A673 (cell line): ENCODE results near the gene TSPAN31. TPM values are rescaled to one million over a fixed set of nuclear protein-coding genes. Genes with fewer than 3 reads are reported as not detected.

Experiments
- BruUV-seq: library from RNA; stranded (reverse); fragments of 400-500 nt; replicated peaks from 2 replicates; lab custom pipeline; 2021; lab: Mats Ljungman, UMichigan
- CTCF ChIA-PET: fragments of 300-600 bp; sonication (Branson Sonifier 250); formaldehyde crosslinking; loops from one replicate; lab custom pipeline; 2022; ENCODE audit warnings: antibody characterized with exemption; lab: Charles Lee
- POLR2A ChIA-PET: fragments of 300-600 bp; sonication (Branson Sonifier 250); formaldehyde crosslinking; loops from one replicate; lab custom pipeline; 2022; ENCODE audit warnings: antibody characterized with exemption; ENCODE audit not compliant: low non-redundant PET; lab: Charles Lee
- DNase-seq: peaks from one replicate; pipeline ENCODE4 v3.0.0-alpha.2; 2015; ENCODE audit warnings: low spot score
- H3K27ac ChIP-seq: fragments of 200-600 bp; sonication (generic); 2 replicates; pipeline ENCODE4 v1.5.1; 2016; ENCODE audit warnings: mixed run types, low read depth, mild to moderate bottlenecking, mixed read lengths, antibody characterized with exemption, low read length; ENCODE audit not compliant: poor library complexity, severe bottlenecking
- H3K27me3 ChIP-seq: fragments of 200-600 bp; sonication (generic); replicated peaks from 2 replicates; pipeline ENCODE4 v1.6.1; 2017; ENCODE audit warnings: mixed run types, low read depth, mild to moderate bottlenecking, mixed read lengths, antibody characterized with exemption, low read length; ENCODE audit not compliant: insufficient read depth, poor library complexity
- H3K36me3 ChIP-seq: fragments of 200-600 bp; sonication (generic); 2 replicates; pipeline ENCODE4 v1.6.1; 2016; ENCODE audit warnings: mixed run types, mild to moderate bottlenecking, mixed read lengths, antibody characterized with exemption, low read length; ENCODE audit not compliant: insufficient read depth, poor library complexity, severe bottlenecking
- H3K4me1 ChIP-seq: fragments of 200-600 bp; sonication (generic); 2 replicates; pipeline ENCODE4 v1.6.1; 2017; ENCODE audit warnings: mixed run types, mild to moderate bottlenecking, mixed read lengths, antibody characterized with exemption, low read length; ENCODE audit not compliant: insufficient read depth, poor library complexity, severe bottlenecking
- H3K4me3 ChIP-seq: fragments of 200-600 bp; sonication (generic); 2 replicates; pipeline ENCODE4 v1.5.1; 2016; ENCODE audit warnings: low read depth, mixed run types, mild to moderate bottlenecking, mixed read lengths, low read length; ENCODE audit not compliant: poor library complexity, severe bottlenecking
- H3K9me3 ChIP-seq: fragments of 200-600 bp; sonication (generic); 2 replicates; pipeline ENCODE4 v1.6.1; 2016; ENCODE audit warnings: mixed run types, low read depth, mild to moderate bottlenecking, mixed read lengths, antibody characterized with exemption, low read length; ENCODE audit not compliant: poor library complexity, severe bottlenecking
- EZH2 ChIP-seq: fragments of 200-600 bp; sonication (generic); IDR thresholded peaks from 2 replicates; pipeline ENCODE4 v1.6.1; 2017; ENCODE audit warnings: borderline replicate concordance, low read depth, mild to moderate bottlenecking, mixed read lengths, antibody characterized with exemption, low read length; ENCODE audit not compliant: poor library complexity, severe bottlenecking
- intact Hi-C: fragments of 100-400 bp; cut with micrococcal nuclease; formaldehyde crosslinking; loops from one replicate; pipeline ENCODE4 v1.10.0; 2022; ENCODE audit not compliant: unreplicated experiment
- total RNA-seq: library from RNA; stranded (reverse); gene quantifications from 2 replicates; pipeline ENCODE4 v1.2.3, GENCODE V29; 2021
- TF ChIP-seq, protein P1 (sequence below): fragments of 300-800, 200-600 bp; sonication (generic); conservative IDR thresholded peaks from 2 replicates; pipeline ENCODE4 v1.5.1; 2017; ENCODE audit warnings: low read depth, mild to moderate bottlenecking, antibody characterized with exemption, low read length, moderate library complexity, mixed read lengths

The TSPAN31 gene
- total RNA-seq, 1 experiment from 2014 or later: 8.9 TPM

- TF ChIP-seq, protein P1, sequence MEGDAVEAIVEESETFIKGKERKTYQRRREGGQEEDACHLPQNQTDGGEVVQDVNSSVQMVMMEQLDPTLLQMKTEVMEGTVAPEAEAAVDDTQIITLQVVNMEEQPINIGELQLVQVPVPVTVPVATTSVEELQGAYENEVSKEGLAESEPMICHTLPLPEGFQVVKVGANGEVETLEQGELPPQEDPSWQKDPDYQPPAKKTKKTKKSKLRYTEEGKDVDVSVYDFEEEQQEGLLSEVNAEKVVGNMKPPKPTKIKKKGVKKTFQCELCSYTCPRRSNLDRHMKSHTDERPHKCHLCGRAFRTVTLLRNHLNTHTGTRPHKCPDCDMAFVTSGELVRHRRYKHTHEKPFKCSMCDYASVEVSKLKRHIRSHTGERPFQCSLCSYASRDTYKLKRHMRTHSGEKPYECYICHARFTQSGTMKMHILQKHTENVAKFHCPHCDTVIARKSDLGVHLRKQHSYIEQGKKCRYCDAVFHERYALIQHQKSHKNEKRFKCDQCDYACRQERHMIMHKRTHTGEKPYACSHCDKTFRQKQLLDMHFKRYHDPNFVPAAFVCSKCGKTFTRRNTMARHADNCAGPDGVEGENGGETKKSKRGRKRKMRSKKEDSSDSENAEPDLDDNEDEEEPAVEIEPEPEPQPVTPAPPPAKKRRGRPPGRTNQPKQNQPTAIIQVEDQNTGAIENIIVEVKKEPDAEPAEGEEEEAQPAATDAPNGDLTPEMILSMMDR: no peak
- no peak for TF ChIP-seq EZH2
- Histone ChIP-seq H3K27me3 (no peaks in the 10 kb centered on the region), H3K36me3 (peaks cover 6% of the 10 kb centered on the region), H3K27ac (no peak overlapping the region), H3K4me3 (no peak overlapping the region), H3K9me3 (no peaks in the 10 kb centered on the region), H3K4me1 (peaks cover 24% of the 10 kb centered on the region)
- no peak for DNase-seq
- BruUV-seq: no TSS peak
- intact Hi-C loops: no loop called here
- ChIA-PET POLR2A (no interaction called here), CTCF (no interaction called here)
Observed at GRCh38 chr12:57757771-57758170, 12.9 kb downstream of the TSPAN31 start.

DNA sequence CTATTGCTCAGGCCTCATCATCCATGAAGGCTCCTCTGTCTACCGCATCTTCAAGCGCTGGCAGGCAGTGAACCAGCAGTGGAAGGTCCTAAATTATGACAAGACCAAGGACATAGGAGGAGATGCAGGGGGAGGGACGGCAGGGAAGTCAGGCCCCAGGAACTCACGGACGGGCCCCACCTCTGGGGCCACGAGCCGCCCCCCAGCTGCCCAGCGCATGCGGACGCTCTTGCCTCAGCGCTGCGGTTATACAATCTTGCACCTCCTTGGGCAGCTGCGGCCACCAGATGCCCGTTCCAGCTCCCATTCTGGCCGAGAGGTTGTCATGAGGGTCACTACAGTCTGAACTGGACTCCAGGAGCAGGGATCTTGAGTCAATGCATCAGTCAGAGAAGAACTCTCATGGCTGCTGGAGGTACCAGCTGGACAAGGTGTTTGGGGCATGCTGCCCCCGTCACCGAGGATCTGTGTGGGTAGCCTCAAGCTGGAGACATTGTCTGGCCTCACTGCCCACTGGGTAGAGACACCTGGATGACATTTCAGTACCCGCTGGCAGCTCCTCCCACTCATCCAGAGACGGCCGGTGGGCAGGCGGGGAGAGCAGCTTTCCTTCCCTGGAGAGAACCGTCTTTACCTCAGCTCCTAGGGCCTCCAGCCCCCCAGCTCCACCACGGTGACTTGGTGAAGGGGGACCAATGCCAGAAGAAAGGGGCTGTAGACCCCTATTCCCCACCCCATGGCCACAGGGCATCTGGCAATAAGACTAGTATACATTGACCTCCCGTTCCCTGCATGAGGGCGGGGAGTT lies 13.9 kb downstream of the TSPAN31 start:
- Histone ChIP-seq H3K9me3 (no peaks in the 10 kb centered on the region), H3K27me3 (peaks cover under 1% of the 10 kb centered on the region), H3K4me3 (no peak overlapping the region), H3K4me1 (peaks cover 15% of the 10 kb centered on the region), H3K36me3 (peaks cover 6% of the 10 kb centered on the region), H3K27ac (no peak overlapping the region)
- TF ChIP-seq, protein P1: no peak
- no peak for TF ChIP-seq EZH2
- DNase-seq: no peak
- BruUV-seq: no TSS peak
- ChIA-PET POLR2A (interaction anchor here (0.6 kb wide), 1 partner anchor 14 kb away, joined by 9 read pairs; the partner anchor contains the start of gene TSPAN31), CTCF (no interaction called here)
- intact Hi-C loops: no loop called here

GRCh38 chr12:57759360-57759980 lies 14.6 kb downstream of the TSPAN31 start:
- Histone ChIP-seq H3K36me3 (peaks cover 6% of the 10 kb centered on the region), H3K4me3 (no peak overlapping the region), H3K27ac (no peak overlapping the region), H3K4me1 (peaks cover 9% of the 10 kb centered on the region), H3K27me3 (peaks cover 7% of the 10 kb centered on the region), H3K9me3 (no peaks in the 10 kb centered on the region)
- intact Hi-C loops: no loop called here
- CTCF ChIA-PET: no interaction called here
- POLR2A ChIA-PET: interaction anchor here (0.6 kb wide), 1 partner anchor 15 kb away, joined by 9 read pairs; the partner anchor contains the start of gene TSPAN31
- BruUV-seq: no TSS peak
- no peak for DNase-seq
- TF ChIP-seq, protein P1: peak; percentile 50
- TF ChIP-seq EZH2: no peak
